Calu3 (cell line): ENCODE data around the gene NOX3. TPM values are rescaled to one million over a fixed set of nuclear protein-coding genes. Genes with fewer than 3 reads are reported as not detected.

Experiments
- BruUV-seq: library from RNA; stranded (reverse); fragments of 400-500 nt; replicated peaks from 2 replicates; lab custom pipeline; 2021; lab: Mats Ljungman, UMichigan
- CTCF ChIA-PET: fragments of 300-600 bp; sonication (Branson Sonifier 250); formaldehyde crosslinking; loops from one replicate; lab custom pipeline; 2022; ENCODE audit warnings: antibody characterized with exemption; lab: Charles Lee
- DNase-seq: peaks from one replicate; pipeline ENCODE4 v3.0.0; 2022
- H3K27ac Mint-ChIP-seq: one replicate; pipeline ENCODE4 v1.8.0; 2022; ENCODE audit warnings: mixed read lengths; ENCODE audit not compliant: unreplicated experiment
- H3K27me3 Mint-ChIP-seq: one replicate; pipeline ENCODE4 v1.8.0; 2022; ENCODE audit warnings: mixed read lengths; ENCODE audit not compliant: unreplicated experiment
- H3K36me3 Mint-ChIP-seq: one replicate; pipeline ENCODE4 v1.8.0; 2022; ENCODE audit warnings: mild to moderate bottlenecking, moderate library complexity, mixed read lengths; ENCODE audit not compliant: insufficient read depth, unreplicated experiment
- H3K4me1 Mint-ChIP-seq: one replicate; pipeline ENCODE4 v1.8.0; 2022; ENCODE audit warnings: mild to moderate bottlenecking, low read depth, mixed read lengths; ENCODE audit not compliant: unreplicated experiment
- H3K4me3 Mint-ChIP-seq: one replicate; pipeline ENCODE4 v1.8.0; 2022; ENCODE audit warnings: mild to moderate bottlenecking, low read depth, moderate library complexity, mixed read lengths; ENCODE audit not compliant: unreplicated experiment
- H3K9me3 Mint-ChIP-seq: one replicate; pipeline ENCODE4 v1.8.0; 2022; ENCODE audit warnings: low read depth, mixed read lengths; ENCODE audit not compliant: unreplicated experiment
- intact Hi-C: fragments of 100-400 bp; cut with micrococcal nuclease; formaldehyde crosslinking; loops from one replicate; pipeline ENCODE4 v1.10.0; 2022; ENCODE audit not compliant: unreplicated experiment
- total RNA-seq: library from RNA; stranded (reverse); gene quantifications from 2 replicates; pipeline ENCODE4 v1.2.3, GENCODE V29; 2022
- TF ChIP-seq, protein P1 (sequence below): fragments of 200-600 bp; IDR thresholded peaks from one replicate; pipeline ENCODE4 v1.8.0; 2022; ENCODE audit warnings: antibody characterized with exemption; ENCODE audit not compliant: unreplicated experiment

Gene NOX3
- total RNA-seq, 1 experiment from 2014 or later, result not detected

DNA sequence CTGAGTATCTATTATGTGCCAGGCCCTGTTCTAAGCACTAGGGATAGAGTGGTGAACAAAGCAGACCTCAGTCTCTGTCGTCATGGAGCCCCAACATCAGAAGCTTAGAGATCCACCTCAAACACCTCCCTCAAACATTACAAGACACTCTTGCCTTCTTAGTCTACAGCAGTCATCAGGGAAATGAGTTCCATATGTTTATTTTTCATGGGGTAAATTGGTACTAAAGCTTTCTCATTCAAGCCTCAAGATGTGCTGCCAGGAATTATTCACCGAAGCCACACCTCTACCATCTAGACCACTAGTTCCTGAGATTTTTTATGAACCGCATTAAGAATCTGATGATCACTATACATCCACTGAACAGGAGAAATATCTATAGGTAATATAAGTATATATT, 82.4 kb downstream of the NOX3 start:
- Mint-ChIP-seq H3K4me1 (no peaks in the 10 kb centered on the region), H3K4me3 (no peak overlapping the region), H3K27ac (no peak overlapping the region), H3K36me3 (no peaks in the 10 kb centered on the region), H3K9me3 (no peaks in the 10 kb centered on the region), H3K27me3 (no peaks in the 10 kb centered on the region)
- TF ChIP-seq, protein P1, sequence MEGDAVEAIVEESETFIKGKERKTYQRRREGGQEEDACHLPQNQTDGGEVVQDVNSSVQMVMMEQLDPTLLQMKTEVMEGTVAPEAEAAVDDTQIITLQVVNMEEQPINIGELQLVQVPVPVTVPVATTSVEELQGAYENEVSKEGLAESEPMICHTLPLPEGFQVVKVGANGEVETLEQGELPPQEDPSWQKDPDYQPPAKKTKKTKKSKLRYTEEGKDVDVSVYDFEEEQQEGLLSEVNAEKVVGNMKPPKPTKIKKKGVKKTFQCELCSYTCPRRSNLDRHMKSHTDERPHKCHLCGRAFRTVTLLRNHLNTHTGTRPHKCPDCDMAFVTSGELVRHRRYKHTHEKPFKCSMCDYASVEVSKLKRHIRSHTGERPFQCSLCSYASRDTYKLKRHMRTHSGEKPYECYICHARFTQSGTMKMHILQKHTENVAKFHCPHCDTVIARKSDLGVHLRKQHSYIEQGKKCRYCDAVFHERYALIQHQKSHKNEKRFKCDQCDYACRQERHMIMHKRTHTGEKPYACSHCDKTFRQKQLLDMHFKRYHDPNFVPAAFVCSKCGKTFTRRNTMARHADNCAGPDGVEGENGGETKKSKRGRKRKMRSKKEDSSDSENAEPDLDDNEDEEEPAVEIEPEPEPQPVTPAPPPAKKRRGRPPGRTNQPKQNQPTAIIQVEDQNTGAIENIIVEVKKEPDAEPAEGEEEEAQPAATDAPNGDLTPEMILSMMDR, result no peak
- no TSS peak for BruUV-seq
- CTCF ChIA-PET, result no interaction called here
- intact Hi-C loops, result no loop called here
- DNase-seq, result no peak

DNA sequence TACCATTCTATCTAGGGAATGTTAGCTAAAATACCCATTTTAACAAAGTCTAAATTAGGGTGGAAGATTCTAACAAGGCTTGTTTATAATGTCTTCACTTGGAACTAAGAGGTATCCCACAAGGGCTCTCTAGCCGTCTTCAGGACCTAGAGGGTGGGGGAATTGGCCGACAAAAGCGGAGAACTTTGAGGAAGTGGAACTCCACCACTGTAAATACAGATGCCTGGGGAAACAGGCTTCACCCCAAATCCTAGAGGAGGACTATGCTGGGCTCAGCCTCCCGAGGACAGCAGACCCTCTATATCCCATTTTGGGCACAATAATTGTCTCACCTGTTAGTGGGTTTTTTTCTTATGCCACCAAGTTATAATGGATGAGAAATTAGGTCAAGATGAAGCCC, 83.4 kb downstream of the NOX3 start:
- H3K27me3 Mint-ChIP-seq, result no peaks in the 10 kb centered on the region
- no TSS peak for BruUV-seq
- no peak overlapping the region for H3K27ac Mint-ChIP-seq
- TF ChIP-seq, protein P1, result no peak
- no peaks in the 10 kb centered on the region for H3K9me3 Mint-ChIP-seq
- CTCF ChIA-PET, result no interaction called here
- intact Hi-C loops, result no loop called here
- no peaks in the 10 kb centered on the region for H3K4me1 Mint-ChIP-seq
- no peaks in the 10 kb centered on the region for H3K36me3 Mint-ChIP-seq
- no peak overlapping the region for H3K4me3 Mint-ChIP-seq
- no peak for DNase-seq

DNA sequence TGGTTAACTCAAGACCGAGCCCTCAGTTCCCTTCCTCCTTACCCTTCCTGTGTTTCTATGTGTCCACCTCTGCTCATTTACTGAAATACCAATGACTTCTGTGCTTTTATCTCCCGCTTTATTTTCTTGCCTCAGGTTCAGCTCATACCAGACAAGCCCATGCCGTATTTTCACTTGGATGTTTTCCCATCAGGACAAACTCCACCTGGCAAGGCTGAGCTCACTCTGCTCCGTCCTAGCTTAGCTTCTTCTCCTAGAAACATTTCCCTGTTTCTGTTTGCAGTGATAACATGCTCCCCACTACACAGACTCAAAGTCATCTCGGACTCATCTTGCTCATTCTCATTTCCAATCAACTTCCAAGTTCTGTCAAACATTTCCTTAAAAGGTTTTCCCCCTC, 84.4 kb downstream of the NOX3 start:
- H3K27me3 Mint-ChIP-seq, result no peaks in the 10 kb centered on the region

DNA sequence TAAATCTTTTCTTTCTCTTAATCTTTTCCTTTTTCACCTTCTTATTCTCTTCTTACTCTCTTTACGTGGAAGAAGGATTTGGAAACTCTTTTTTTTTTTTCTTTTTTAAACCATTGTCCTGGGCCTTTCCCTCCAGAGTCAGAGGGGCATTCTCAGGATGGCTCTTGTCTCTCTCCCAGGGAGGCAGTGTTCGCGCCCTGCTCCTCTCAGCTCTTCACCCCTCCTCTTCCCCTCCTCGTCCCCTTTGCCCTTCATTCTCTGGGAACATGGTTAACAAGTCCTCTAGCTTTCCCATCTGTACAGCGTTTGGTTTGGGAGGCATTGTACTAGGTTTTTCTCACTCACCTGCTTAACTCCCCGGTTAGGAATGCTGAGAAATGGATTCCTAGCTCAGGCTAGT, 89.3 kb downstream of the NOX3 start:
- Mint-ChIP-seq H3K27ac (no peak overlapping the region), H3K36me3 (no peaks in the 10 kb centered on the region), H3K4me3 (no peak overlapping the region), H3K27me3 (no peaks in the 10 kb centered on the region), H3K9me3 (no peaks in the 10 kb centered on the region), H3K4me1 (no peaks in the 10 kb centered on the region)
- no TSS peak for BruUV-seq
- CTCF ChIA-PET, result no interaction called here
- intact Hi-C loops, result no loop called here
- no peak for DNase-seq
- TF ChIP-seq, protein P1, result no peak

More for the DNA sequence above, 84.4 kb downstream of the NOX3 start:
- Mint-ChIP-seq H3K27ac (no peak overlapping the region), H3K9me3 (no peaks in the 10 kb centered on the region), H3K4me1 (no peaks in the 10 kb centered on the region), H3K36me3 (no peaks in the 10 kb centered on the region), H3K4me3 (no peak overlapping the region)
- TF ChIP-seq, protein P1, result no peak
- BruUV-seq, result no TSS peak
- CTCF ChIA-PET, result no interaction called here
- no peak for DNase-seq
- intact Hi-C loops, result no loop called here
